ENCODE results near the gene EXOG.

- TF ChIP-seq POLR2A (IDR thresholded peaks at IDR 0.05) (no peak), CTCF (IDR thresholded peaks at IDR 0.05) (no peak)
Observed at GRCh38 chr3:38560996-38561717, 65.0 kb downstream of the EXOG start.
